NB4 (cell line): Measurements from ENCODE around the gene PCDHAC1.

Experiments used
- MYC ChIP-seq: IDR thresholded peaks from 2 replicates; pipeline ENCODE4 v1.6.1; 2011; ENCODE audit warnings: low read depth, low read length
- POLR2A ChIP-seq: IDR thresholded peaks from 2 replicates; pipeline ENCODE4 v1.6.1; 2011; ENCODE audit warnings: mild to moderate bottlenecking; ENCODE audit not compliant: insufficient read length; ENCODE audit errors: extremely low read depth
- TF ChIP-seq, protein P1 (sequence below): IDR thresholded peaks from one replicate; pipeline ENCODE4 v1.5.1; 2012; ENCODE audit warnings: low read depth, low read length
- TF ChIP-seq, protein P2 (sequence below): IDR thresholded peaks from 2 replicates; pipeline ENCODE4 v1.6.1; 2011; ENCODE audit warnings: low read depth, low read length

DNA sequence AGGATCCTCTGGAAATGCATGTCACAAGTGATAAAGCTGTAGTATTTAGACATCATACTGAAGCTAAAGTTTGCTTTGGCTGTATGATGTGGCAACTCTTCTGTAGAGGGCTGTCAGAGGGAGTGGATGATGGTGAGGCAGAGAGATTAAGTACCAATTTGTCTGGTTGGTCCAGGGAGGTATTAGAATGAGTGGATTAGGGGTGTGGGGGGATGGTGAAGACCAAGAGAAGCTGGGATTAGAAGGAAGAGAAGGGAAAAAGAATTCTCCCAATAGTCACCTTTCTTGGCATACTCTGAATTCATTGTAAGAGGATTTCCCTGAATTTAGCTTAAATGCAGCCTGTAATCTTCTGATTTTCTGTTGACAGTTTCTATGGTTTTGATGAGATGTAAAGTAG, 43.8 kb downstream of the PCDHAC1 start:
- TF ChIP-seq, protein P1, sequence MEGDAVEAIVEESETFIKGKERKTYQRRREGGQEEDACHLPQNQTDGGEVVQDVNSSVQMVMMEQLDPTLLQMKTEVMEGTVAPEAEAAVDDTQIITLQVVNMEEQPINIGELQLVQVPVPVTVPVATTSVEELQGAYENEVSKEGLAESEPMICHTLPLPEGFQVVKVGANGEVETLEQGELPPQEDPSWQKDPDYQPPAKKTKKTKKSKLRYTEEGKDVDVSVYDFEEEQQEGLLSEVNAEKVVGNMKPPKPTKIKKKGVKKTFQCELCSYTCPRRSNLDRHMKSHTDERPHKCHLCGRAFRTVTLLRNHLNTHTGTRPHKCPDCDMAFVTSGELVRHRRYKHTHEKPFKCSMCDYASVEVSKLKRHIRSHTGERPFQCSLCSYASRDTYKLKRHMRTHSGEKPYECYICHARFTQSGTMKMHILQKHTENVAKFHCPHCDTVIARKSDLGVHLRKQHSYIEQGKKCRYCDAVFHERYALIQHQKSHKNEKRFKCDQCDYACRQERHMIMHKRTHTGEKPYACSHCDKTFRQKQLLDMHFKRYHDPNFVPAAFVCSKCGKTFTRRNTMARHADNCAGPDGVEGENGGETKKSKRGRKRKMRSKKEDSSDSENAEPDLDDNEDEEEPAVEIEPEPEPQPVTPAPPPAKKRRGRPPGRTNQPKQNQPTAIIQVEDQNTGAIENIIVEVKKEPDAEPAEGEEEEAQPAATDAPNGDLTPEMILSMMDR: no peak
- TF ChIP-seq POLR2A (no peak), MYC (no peak)
- TF ChIP-seq, protein P2, sequence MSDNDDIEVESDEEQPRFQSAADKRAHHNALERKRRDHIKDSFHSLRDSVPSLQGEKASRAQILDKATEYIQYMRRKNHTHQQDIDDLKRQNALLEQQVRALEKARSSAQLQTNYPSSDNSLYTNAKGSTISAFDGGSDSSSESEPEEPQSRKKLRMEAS: no peak
